HG02981 (cell line): ENCODE measurements around the gene ENO1.

Experiments
- ATAC-seq: cut with Tn5 transposase; IDR thresholded peaks from one replicate; pipeline ENCODE4 v1.9.1; 2021; ENCODE audit warnings: mild to moderate bottlenecking, moderate library complexity; ENCODE audit not compliant: unreplicated experiment

Gene ENO1

GRCh38 chr1:8814865-8815264, 63.6 kb downstream of the ENO1 start:
- ATAC-seq, result no peak

GRCh38 chr1:8813991-8814390, 64.5 kb downstream of the ENO1 start:
- ATAC-seq, result no peak

GRCh38 chr1:8813016-8813763, 65.3 kb downstream of the ENO1 start:
- ATAC-seq, result no peak

GRCh38 chr1:8812081-8812480, 66.4 kb downstream of the ENO1 start:
- no peak for ATAC-seq
